ENCODE data around the gene NCF4.

NCF4 gene

GRCh38 chr22:36911887-36912661 is 51.3 kb downstream of the NCF4 start:
- no peak overlapping the region for H3K4me3 Mint-ChIP-seq
- H3K4me1 Mint-ChIP-seq, result peaks cover 11% of the 10 kb centered on the region
- DNase-seq (no peak), ATAC-seq (no peak)
- H3K27me3 Mint-ChIP-seq, result peaks cover 63% of the 10 kb centered on the region
- H3K27ac Mint-ChIP-seq, result no peak overlapping the region
- no peaks in the 10 kb centered on the region for H3K9me3 Mint-ChIP-seq

- ATAC-seq, result no peak
Measured at GRCh38 chr22:36912694-36913426, 52.1 kb downstream of the NCF4 start.

GRCh38 chr22:36913427-36914389 is 52.9 kb downstream of the NCF4 start, which contains the start of gene CSF2RB:
TSS of gene CSF2RB (plus strand) at chr22:36913628. CDS start at chr22:36922208, 8,580 bp downstream.
- Mint-ChIP-seq H3K9me3 (no peaks in the 10 kb centered on the region), H3K27ac (no peak within 1 kb of the TSS), H3K4me3 (no peak within 1 kb of the TSS), H3K27me3 (peaks cover 55% of the 10 kb centered on the region), H3K4me1 (peaks cover 11% of the 10 kb centered on the region)
- no peak for DNase-seq
- ATAC-seq, result no peak

More at GRCh38 chr22:36912694-36913426, 52.1 kb downstream of the NCF4 start:
- H3K27ac Mint-ChIP-seq, result no peak overlapping the region
- no peaks in the 10 kb centered on the region for H3K9me3 Mint-ChIP-seq
- peaks cover 11% of the 10 kb centered on the region for H3K4me1 Mint-ChIP-seq
- no peak for DNase-seq
- H3K27me3 Mint-ChIP-seq, result peaks cover 63% of the 10 kb centered on the region
- no peak overlapping the region for H3K4me3 Mint-ChIP-seq

GRCh38 chr22:36914390-36914752 is 53.6 kb downstream of the NCF4 start:
- no peak for DNase-seq
- Mint-ChIP-seq H3K27ac (peak overlapping the region in 1 of 2 donors; percentile 29), H3K27me3 (peaks cover 55% of the 10 kb centered on the region), H3K9me3 (no peaks in the 10 kb centered on the region), H3K4me1 (peaks cover 11% of the 10 kb centered on the region), H3K4me3 (no peak overlapping the region)
- no peak for ATAC-seq

- Mint-ChIP-seq H3K27ac (no peak overlapping the region), H3K9me3 (peaks cover 0 to 3% of the 10 kb centered on the region in 2 donors), H3K27me3 (peaks cover 59% of the 10 kb centered on the region), H3K4me3 (no peak overlapping the region), H3K4me1 (peaks cover 12% of the 10 kb centered on the region)
- DNase-seq (no peak), ATAC-seq (no peak)
Measured at GRCh38 chr22:36916034-36916433, 55.2 kb downstream of the NCF4 start.

GRCh38 chr22:36918586-36919284 is 57.9 kb downstream of the NCF4 start:
- H3K27ac Mint-ChIP-seq, result no peak overlapping the region
- no peak for DNase-seq
- H3K27me3 Mint-ChIP-seq, result peaks cover 39% of the 10 kb centered on the region
- ATAC-seq, result no peak
- H3K4me3 Mint-ChIP-seq, result no peak overlapping the region
- H3K9me3 Mint-ChIP-seq, result peaks cover 0 to 3% of the 10 kb centered on the region in 2 donors
- H3K4me1 Mint-ChIP-seq, result peaks cover 10% of the 10 kb centered on the region

- Mint-ChIP-seq H3K4me3 (peak overlapping the region in 1 of 2 donors; percentile 2), H3K27me3 (peaks cover 53% of the 10 kb centered on the region), H3K27ac (peak overlapping the region; percentile 0 to 8), H3K9me3 (peaks cover 0 to 3% of the 10 kb centered on the region in 2 donors), H3K4me1 (peaks cover 8% of the 10 kb centered on the region)
- ATAC-seq (peak; percentile 43), DNase-seq (no peak)
Measured at GRCh38 chr22:36921309-36922104, 60.7 kb downstream of the NCF4 start.

- no peak overlapping the region for H3K4me3 Mint-ChIP-seq
- ATAC-seq (no peak), DNase-seq (no peak)
- H3K9me3 Mint-ChIP-seq, result peaks cover 0 to 3% of the 10 kb centered on the region in 2 donors
- no peak overlapping the region for H3K27ac Mint-ChIP-seq
- peaks cover 8% of the 10 kb centered on the region for H3K4me1 Mint-ChIP-seq
- H3K27me3 Mint-ChIP-seq, result peaks cover 54% of the 10 kb centered on the region
Measured at GRCh38 chr22:36922105-36922608, 61.4 kb downstream of the NCF4 start.

- Mint-ChIP-seq H3K27me3 (peaks cover 54% of the 10 kb centered on the region), H3K9me3 (peaks cover 0 to 3% of the 10 kb centered on the region in 2 donors), H3K27ac (no peak overlapping the region), H3K4me1 (peaks cover 8% of the 10 kb centered on the region), H3K4me3 (no peak overlapping the region)
- DNase-seq, result no peak
- no peak for ATAC-seq
Measured at GRCh38 chr22:36922711-36923110, 61.9 kb downstream of the NCF4 start.

- H3K27me3 Mint-ChIP-seq, result peaks cover 55% of the 10 kb centered on the region
- H3K4me1 Mint-ChIP-seq, result peaks cover 8% of the 10 kb centered on the region
- ATAC-seq (no peak), DNase-seq (no peak)
- no peak overlapping the region for H3K27ac Mint-ChIP-seq
- peaks cover 0 to 3% of the 10 kb centered on the region in 2 donors for H3K9me3 Mint-ChIP-seq
- no peak overlapping the region for H3K4me3 Mint-ChIP-seq
Measured at GRCh38 chr22:36923131-36923788, 62.5 kb downstream of the NCF4 start.

- H3K4me3 Mint-ChIP-seq, result no peak overlapping the region
- peaks cover 54% of the 10 kb centered on the region for H3K27me3 Mint-ChIP-seq
- ATAC-seq (no peak), DNase-seq (no peak)
- peaks cover 8% of the 10 kb centered on the region for H3K4me1 Mint-ChIP-seq
- peaks cover 0 to 3% of the 10 kb centered on the region in 2 donors for H3K9me3 Mint-ChIP-seq
- peak overlapping the region in 1 of 2 donors; percentile 5 for H3K27ac Mint-ChIP-seq
Measured at GRCh38 chr22:36924151-36924698, 63.4 kb downstream of the NCF4 start.

- ATAC-seq, result no peak
- Mint-ChIP-seq H3K27me3 (peaks cover 42% of the 10 kb centered on the region), H3K4me3 (no peak overlapping the region), H3K4me1 (peaks cover 8% of the 10 kb centered on the region), H3K9me3 (no peaks in the 10 kb centered on the region), H3K27ac (peak overlapping the region; percentile 55 to 92)
- no peak for DNase-seq
Measured at GRCh38 chr22:36925388-36926290, 64.8 kb downstream of the NCF4 start.

Data from stimulated activated naive CD8-positive, alpha-beta T cell treated with anti-CD3 and anti-CD28 coated beads, Interleukin-15, amount 100 ng/mL, for 72 hours (primary cell).